K562 (cell line): ENCODE measurements around the gene PDE4DIP. TPM values are rescaled to one million over a fixed set of nuclear protein-coding genes. Genes with fewer than 3 reads are reported as not detected.
A peak's percentile ranks its signal among the peaks of the same experiment; 100 is the strongest.
"Not testable (repeated sequence)": the region's sequence is repeated elsewhere in the genome, so short reads cannot be mapped to it uniquely, and the experiment has no call there.

ENCODE experiments used
- ATAC-seq: fragments of 200-7000 bp; cut with Tn5 transposase; 3 replicates; pipeline ENCODE4 v1.9.1; 2020; ENCODE audit warnings: moderate library complexity
- BruUV-seq: library from RNA; stranded (reverse); fragments of 400-500 nt; replicated peaks from 2 replicates; lab custom pipeline; 2021; lab: Mats Ljungman, UMichigan
- CTCF ChIA-PET: fragments of 300-600 bp; formaldehyde crosslinking; extraction: SDS; loops from one replicate; lab custom pipeline; 2021; ENCODE audit warnings: low intra/inter-chr PET ratio; lab: Yijun Ruan, JAX
- POLR2A ChIA-PET: fragments of 300-600, 350-650 bp; sonication (Branson Sonifier 250); formaldehyde crosslinking; extraction: SDS; loops from one replicate; lab custom pipeline; 2021; ENCODE audit warnings: antibody characterized with exemption, inconsistent platforms; lab: Yijun Ruan, JAX
- DNase-seq, 4 experiments: peaks; one replicate each; pipeline versions ENCODE4 v3.0.0 to v3.0.0-alpha.2; 2011 to 2018; ENCODE audit warnings: low spot score in 3 of 4, mixed read lengths in 3 of 4; ENCODE audit errors: extremely low read depth in 1 of 4
- FAIRE-seq: peaks from 2 replicates; lab custom pipeline; 2011; peaks lifted over from hg19 to GRCh38; lab: Jason Lieb, UNC
- H2AFZ ChIP-seq: 2 replicates; pipeline ENCODE4 v1.6.0; 2011; ENCODE audit warnings: low read depth, low read length, control low read depth, inconsistent platforms
- H3K27ac ChIP-seq: fragments of 200-600 bp; 3 replicates; pipeline ENCODE4 v1.8.0; 2011; ENCODE audit warnings: low read depth, mild to moderate bottlenecking, control low read depth, inconsistent platforms, low read length, moderate library complexity, mixed read lengths; ENCODE audit errors: extremely low read depth
- H3K27me3 ChIP-seq, 2 experiments: fragments of 300-600 bp in 1 of 2; 2 replicates in 1 of 2; 3 replicates in 1 of 2; pipeline versions ENCODE4 v1.6.0 to v1.8.0; 2011; ENCODE audit warnings: inconsistent platforms in 2 of 2, low read length in 2 of 2, mild to moderate bottlenecking in 1 of 2, mixed read lengths in 1 of 2, moderate library complexity in 1 of 2; ENCODE audit not compliant: control insufficient read depth in 2 of 2, insufficient read depth in 2 of 2
- H3K36me3 ChIP-seq: fragments of 300-600 bp; 3 replicates; pipeline ENCODE4 v1.8.0; 2011; ENCODE audit warnings: mild to moderate bottlenecking, low read length, inconsistent platforms; ENCODE audit not compliant: control insufficient read depth, insufficient read depth
- H3K4me1 ChIP-seq, 2 experiments: fragments of 200-600 bp in 1 of 2; replicated peaks in 1 of 2; 2 replicates in 1 of 2; 3 replicates in 1 of 2; pipeline versions ENCODE4 v1.5.1 to v1.8.0; 2011; ENCODE audit warnings: inconsistent platforms in 2 of 2, low read length in 2 of 2, mild to moderate bottlenecking in 1 of 2, mixed read lengths in 1 of 2, moderate library complexity in 1 of 2; ENCODE audit not compliant: control insufficient read depth in 2 of 2, insufficient read depth in 2 of 2
- H3K4me2 ChIP-seq: 2 replicates; pipeline ENCODE4 v1.6.1; 2011; ENCODE audit warnings: low read length, control low read depth, inconsistent platforms, mixed read lengths; ENCODE audit not compliant: insufficient read depth
- H3K4me3 ChIP-seq: fragments of 200-600 bp; sonication (generic), shearing (Covaris generic); 2 replicates; pipeline ENCODE4 v1.5.1; 2016; ENCODE audit warnings: control low read depth, inconsistent platforms
- H3K79me2 ChIP-seq: fragments of 200-600 bp; 3 replicates; pipeline ENCODE4 v1.8.0; 2011; ENCODE audit warnings: low read length, inconsistent platforms; ENCODE audit not compliant: control insufficient read depth, insufficient read depth
- H3K9ac ChIP-seq, 2 experiments: 2 replicates each; pipeline versions ENCODE4 v1.6.0 to v1.6.1; 2011; ENCODE audit warnings: low read depth in 2 of 2, low read length in 2 of 2, control low read depth in 1 of 2, inconsistent platforms in 1 of 2, mild to moderate bottlenecking in 1 of 2, mixed read lengths in 1 of 2; ENCODE audit not compliant: insufficient read depth in 1 of 2
- H3K9me1 ChIP-seq: one replicate; pipeline ENCODE4 v1.6.0; 2011; ENCODE audit warnings: inconsistent platforms, mild to moderate bottlenecking, low read length, moderate library complexity; ENCODE audit not compliant: control insufficient read depth, insufficient read depth
- H3K9me3 ChIP-seq: replicated peaks from 2 replicates; pipeline ENCODE4 v1.5.1; 2011; ENCODE audit warnings: low read depth, low read length, inconsistent platforms; ENCODE audit not compliant: control insufficient read depth, insufficient read depth
- H4K20me1 ChIP-seq: replicated peaks from 2 replicates; pipeline ENCODE4 v1.6.1; 2011; ENCODE audit warnings: low read length, inconsistent platforms, mixed read lengths; ENCODE audit not compliant: control insufficient read depth, insufficient read depth
- WGBS: fragments of 100-300 bp; shearing (Covaris generic); methylation state at CpG from one replicate; pipeline ENCODE4 v1.1.6; 2016; ENCODE audit warnings: low coverage, mixed read lengths; ENCODE audit not compliant: insufficient coverage; ENCODE audit errors: missing lambda C conversion rate; 5-methylcytosine and 5-hydroxymethylcytosine counted together
- in situ Hi-C: fragments of 300-500 bp; cut with MboI; formaldehyde crosslinking; loops from 4 replicates; pipeline ENCODE4 v1.15.0; 2018; ENCODE audit warnings: inconsistent platforms, mixed read lengths
- intact Hi-C: fragments of 100-400 bp; cut with micrococcal nuclease; formaldehyde crosslinking; loops from 2 replicates; pipeline ENCODE4 v1.14.2; 2022
- polyA plus RNA-seq, 8 experiments: library from polyadenylated mRNA; depleted of rRNA in 4 of 8; stranded (reverse) in 5 of 8; unstranded in 3 of 8; fragments of >200 nt; fragmentation: Nextera tagmentation in 2 of 8; fragmentation: Illumina TruSeq in 1 of 8; extraction: Ambion mirVana in 2 of 8; extraction: Trizol in 1 of 8; gene quantifications; 2 replicates each; pipeline versions ENCODE4 v1.2.1 to v1.2.3, GENCODE V29; 2011 to 2014; ENCODE audit warnings: inconsistent platforms in 1 of 8, missing spikeins in 1 of 8
- total RNA-seq, 7 experiments: library from RNA; depleted of rRNA in 6 of 7; stranded (reverse); fragments of >200 nt in 6 of 7; fragmentation: Illumina TruSeq in 2 of 7; extraction: Trizol in 2 of 7; gene quantifications; 2 replicates each; pipeline versions ENCODE4 v1.2.1 to v1.2.3, GENCODE V29; 2011 to 2021; ENCODE audit warnings: low replicate concordance in 1 of 7

Gene PDE4DIP
- total and polyA plus RNA-seq, 9 of the 15 experiments (the other 6 are each of a cell fraction or from before 2014, with no cell fraction given): 148 to 355 (median 260) TPM

DNA sequence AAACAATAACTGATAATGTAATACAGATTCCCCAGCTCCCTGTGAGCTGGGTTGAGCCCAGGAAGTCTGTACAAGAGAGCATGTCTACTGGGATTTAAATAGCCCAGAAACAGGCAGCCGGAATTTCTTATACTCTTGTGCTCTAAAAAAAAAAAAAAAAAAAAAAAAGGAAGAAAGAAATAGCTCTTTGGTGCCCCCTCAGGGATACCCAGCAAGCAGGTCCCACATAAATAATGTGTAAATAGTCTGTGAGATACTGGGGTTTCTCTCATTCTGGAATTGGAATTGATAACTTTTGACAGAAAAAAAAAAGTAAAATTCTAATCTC lies 25.4 kb downstream of the PDE4DIP start:
- H3K27ac ChIP-seq, H3K27me3 ChIP-seq, H3K4me2 ChIP-seq, DNase-seq, H4K20me1 ChIP-seq, H3K9ac ChIP-seq, FAIRE-seq, CTCF ChIA-PET, intact Hi-C loops, H3K9me1 ChIP-seq, H3K4me1 ChIP-seq, H3K9me3 ChIP-seq, H3K36me3 ChIP-seq, H2AFZ ChIP-seq, POLR2A ChIA-PET, BruUV-seq, H3K4me3 ChIP-seq, in situ Hi-C loops, H3K79me2 ChIP-seq: not testable (repeated sequence)
- ATAC-seq: peak; percentile 45
- WGBS: no CpG with 5 or more reads among the region's 1 CpG

DNA sequence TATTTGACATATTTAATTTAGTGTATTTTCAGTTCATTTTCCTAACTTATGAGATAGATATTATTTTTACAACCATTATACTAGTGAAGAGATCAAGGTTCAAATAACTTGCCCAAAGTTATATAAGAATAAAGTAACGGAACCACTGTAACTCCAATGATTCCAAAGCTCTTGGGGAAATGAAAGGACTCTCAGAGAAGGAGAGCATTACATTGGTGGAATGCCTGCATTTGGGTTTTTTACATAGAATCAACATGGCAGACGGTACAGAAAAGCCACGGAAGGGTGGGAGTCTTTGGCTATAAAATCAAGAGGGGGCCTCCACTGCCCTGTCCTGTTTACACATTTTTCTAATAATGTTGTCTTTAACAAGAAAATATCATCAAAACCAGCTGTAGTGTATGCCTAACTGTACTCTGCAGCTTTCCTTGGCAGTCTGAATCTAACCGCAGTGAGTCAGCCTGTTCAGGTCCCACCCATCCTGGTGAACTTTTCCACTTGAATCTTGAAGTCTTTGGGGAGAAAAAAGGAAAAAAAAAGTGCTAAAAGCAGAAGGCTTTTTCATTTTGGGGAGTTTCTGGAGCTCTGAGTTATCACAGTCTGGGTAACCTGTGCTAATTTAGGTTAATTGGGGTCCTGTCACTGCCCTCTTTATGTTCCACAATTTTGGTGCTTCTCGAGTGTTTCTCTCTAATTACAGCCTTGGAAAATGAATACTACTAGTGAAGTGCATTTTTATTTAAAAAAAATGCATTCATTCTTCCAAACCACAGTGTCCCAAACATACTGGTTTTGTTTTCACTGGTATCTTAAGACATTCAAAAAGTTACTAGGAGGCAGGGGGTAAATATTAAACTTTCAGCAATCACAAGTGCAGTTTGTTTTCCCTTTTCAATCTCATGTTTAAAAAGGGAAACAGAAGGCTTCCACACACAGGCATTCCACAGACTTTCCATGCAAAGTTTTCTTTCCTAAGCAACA lies 30.5 kb downstream of the PDE4DIP start:
- H3K27ac ChIP-seq, H3K9me3 ChIP-seq, H3K9ac ChIP-seq, in situ Hi-C loops, H2AFZ ChIP-seq, DNase-seq, H3K79me2 ChIP-seq, CTCF ChIA-PET, FAIRE-seq, H3K4me3 ChIP-seq, H3K4me1 ChIP-seq, intact Hi-C loops, POLR2A ChIA-PET, H3K9me1 ChIP-seq, H3K4me2 ChIP-seq, H3K27me3 ChIP-seq, H4K20me1 ChIP-seq, H3K36me3 ChIP-seq, BruUV-seq: not testable (repeated sequence)
- no CpG with 5 or more reads among the region's 5 CpGs for WGBS
- ATAC-seq: peak; percentile 91

DNA sequence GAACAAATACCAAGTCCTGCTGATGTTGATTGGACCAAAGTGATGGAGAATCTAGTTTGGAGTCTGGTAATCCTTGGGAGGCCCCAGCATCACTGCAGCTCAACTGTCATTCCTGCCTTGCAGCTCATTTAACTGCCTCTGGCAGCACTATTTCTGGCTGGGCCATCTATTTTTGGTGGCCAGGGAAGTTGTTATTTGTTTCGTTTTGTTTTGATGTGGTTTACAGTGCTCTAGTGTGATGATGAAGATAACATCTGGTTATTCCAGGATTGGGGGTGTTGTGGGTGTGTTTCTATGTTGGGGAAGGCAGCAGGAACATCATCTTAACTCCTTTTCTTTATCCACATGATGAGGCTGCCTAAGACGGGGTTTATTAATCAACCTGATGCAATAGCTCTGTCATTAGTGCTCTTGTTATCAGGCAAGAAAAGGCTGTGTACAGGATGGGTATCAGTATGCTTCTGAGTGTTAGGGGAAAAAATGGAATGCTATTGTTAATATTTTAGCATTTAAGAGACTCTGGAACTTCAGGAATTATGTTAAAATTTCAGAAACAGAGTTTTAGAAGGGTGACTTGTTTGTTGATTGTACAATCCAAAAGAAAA lies 35.7 kb downstream of the PDE4DIP start:
- CTCF ChIA-PET, H3K9me3 ChIP-seq, intact Hi-C loops, H2AFZ ChIP-seq, H3K27ac ChIP-seq, H3K9ac ChIP-seq, H3K27me3 ChIP-seq, in situ Hi-C loops, DNase-seq, H4K20me1 ChIP-seq, BruUV-seq, H3K4me1 ChIP-seq, H3K36me3 ChIP-seq, H3K4me3 ChIP-seq, FAIRE-seq, POLR2A ChIA-PET, H3K4me2 ChIP-seq, H3K79me2 ChIP-seq, H3K9me1 ChIP-seq: not testable (repeated sequence)
- WGBS: no CpG with 5 or more reads among the region's 2 CpGs
- peak; percentile 73 for ATAC-seq
